ENCODE measurements around the gene SERPINA3. TPM values are rescaled to one million over a fixed set of nuclear protein-coding genes. Genes with fewer than 3 reads are reported as not detected.
"Not testable (repeated sequence)": the region's sequence is repeated elsewhere in the genome, so short reads cannot be mapped to it uniquely, and the experiment has no call there.

Gene SERPINA3
- total RNA-seq, 4 donors from 2014 or later = 111 to 209 (median 125) TPM

GRCh38 chr14:94575730-94576585, 36.2 kb upstream of the SERPINA3 start:
- ATAC-seq (ENCODE audit: low FRiP score) = no peak
- DNase-seq (ENCODE audit: low spot score) = peak; percentile 9
- no peak for TF ChIP-seq CTCF (IDR thresholded peaks at IDR 0.05)

DNA sequence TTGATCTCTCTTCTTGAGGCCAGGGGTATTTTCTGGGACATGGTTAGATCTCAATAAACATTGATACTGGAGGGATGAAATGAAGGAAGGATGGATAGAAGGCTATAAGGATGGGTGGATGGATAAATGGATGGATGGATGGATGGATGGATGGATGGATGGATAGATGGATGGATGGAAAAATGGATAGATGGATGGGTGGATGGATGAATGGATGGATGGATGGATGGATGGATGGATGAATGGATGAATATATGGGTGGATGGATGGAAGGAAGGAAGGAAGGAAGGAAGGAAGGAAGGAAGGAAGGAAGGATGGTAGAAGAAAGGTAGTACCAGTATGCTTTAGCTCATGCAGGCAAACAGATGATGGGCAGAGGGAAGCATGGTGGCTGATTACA, 34.7 kb upstream of the SERPINA3 start:
- not testable (repeated sequence) for DNase-seq (ENCODE audit: low spot score); ATAC-seq (ENCODE audit: low FRiP score)

- ATAC-seq (ENCODE audit: low FRiP score) (no peak), DNase-seq (ENCODE audit: low spot score) (no peak)
- TF ChIP-seq CTCF (IDR thresholded peaks at IDR 0.05) = no peak
These were observed 33.5 kb upstream of the SERPINA3 start for GRCh38 chr14:94578712-94579111.

DNA sequence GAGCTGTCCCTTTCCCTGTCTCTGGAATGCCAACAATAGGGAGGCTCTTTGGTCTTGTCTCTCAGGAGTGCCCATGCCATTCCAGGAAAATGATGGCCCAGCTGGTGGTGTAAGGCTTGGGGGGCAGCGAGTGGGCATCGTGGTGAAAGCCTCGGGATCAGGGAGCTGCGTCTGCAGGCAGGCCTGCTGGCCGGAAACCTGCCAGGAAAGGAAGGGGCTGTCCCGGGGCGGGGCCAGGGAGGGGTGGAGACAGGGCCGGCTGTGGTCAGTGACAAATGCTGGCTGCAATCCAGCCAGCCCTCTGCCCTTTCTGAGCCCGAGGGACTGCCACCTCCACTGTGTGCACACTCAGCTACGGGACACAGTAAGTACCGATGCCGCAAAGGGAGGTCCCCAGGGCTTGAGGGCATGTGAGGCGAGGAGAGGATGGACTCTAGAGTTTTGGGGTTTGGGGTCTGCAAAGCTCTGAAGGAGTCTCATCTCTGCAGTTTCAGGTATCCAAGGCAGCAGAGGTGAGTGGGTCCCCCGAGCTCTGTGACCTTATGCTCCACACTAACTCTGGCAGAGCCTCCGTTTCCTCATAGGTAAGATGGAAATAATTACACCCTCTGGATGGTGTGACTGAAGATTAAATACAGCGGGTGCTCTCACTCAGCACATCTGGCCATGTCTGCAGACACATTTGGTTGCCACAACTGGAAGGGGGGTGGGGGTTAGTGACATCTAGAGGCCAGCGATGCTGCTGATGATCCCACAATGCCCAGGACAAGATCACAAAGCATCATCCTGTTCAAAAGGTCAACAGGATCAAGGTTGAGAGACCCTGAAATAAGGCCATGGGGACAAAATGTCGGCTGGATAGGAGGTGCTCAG, 30.8 kb upstream of the SERPINA3 start, which contains the start of gene SERPINA5:
Gene SERPINA5 (plus strand): TSS at position 300 of the 873 bp plus-strand sequence. CDS start 5,937 bp downstream, outside the sequence.
- DNase-seq (ENCODE audit: low spot score) (no peak), ATAC-seq (ENCODE audit: low FRiP score) (no peak)
- TF ChIP-seq CTCF (IDR thresholded peaks at IDR 0.05) = no peak

DNA sequence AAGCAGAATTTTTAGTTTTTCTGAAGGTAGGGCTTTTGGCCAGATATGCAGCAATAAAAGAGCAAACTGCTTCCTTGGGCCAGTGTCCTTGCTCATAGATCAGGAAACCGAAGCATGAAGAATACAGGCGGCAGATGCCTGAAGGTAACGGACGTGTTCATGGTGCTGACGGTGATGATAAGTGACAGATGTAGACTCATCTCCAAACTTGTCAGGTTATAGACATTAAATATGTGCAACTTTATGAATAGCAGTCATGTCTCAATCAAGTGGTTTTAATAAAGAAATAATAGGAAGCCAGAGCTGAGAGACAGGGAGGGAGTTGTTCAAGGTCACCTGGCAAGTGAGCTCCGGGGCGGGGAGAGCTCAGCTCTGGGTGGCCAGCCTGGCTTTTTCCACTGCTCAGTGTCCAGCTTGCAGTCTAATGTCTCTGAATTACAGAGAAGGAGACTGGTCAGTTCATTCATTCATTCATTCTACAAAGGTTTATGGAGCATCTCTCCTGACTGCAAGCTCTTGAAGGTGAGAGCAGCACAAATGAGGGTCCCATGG, 29.9 kb upstream of the SERPINA3 start:
- no peak for TF ChIP-seq CTCF (IDR thresholded peaks at IDR 0.05)
- DNase-seq (ENCODE audit: low spot score) = no peak
- ATAC-seq (ENCODE audit: low FRiP score) = no peak

DNA sequence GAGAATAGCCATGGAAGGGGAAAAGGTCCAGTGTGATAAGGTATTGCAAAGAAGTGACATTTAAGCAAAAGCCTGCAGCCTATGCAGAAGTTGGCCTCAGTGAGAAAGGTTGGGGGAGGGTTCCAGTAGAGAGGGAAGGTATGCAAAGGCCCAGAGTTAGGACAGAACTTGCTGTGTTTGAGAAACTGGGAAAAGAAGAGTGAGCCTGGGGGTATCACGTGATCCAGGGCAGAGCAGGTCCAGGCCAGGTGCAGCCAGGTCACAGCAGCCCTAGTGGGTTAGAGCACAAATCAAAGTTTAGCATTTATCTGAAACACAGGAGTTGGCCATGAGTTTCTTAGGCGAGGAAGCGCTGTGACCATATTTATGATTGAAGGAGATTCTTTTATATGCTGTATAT, 29.3 kb upstream of the SERPINA3 start:
- DNase-seq (ENCODE audit: low spot score) (no peak), ATAC-seq (ENCODE audit: low FRiP score) (no peak)
- no peak for TF ChIP-seq CTCF (IDR thresholded peaks at IDR 0.05)

DNA sequence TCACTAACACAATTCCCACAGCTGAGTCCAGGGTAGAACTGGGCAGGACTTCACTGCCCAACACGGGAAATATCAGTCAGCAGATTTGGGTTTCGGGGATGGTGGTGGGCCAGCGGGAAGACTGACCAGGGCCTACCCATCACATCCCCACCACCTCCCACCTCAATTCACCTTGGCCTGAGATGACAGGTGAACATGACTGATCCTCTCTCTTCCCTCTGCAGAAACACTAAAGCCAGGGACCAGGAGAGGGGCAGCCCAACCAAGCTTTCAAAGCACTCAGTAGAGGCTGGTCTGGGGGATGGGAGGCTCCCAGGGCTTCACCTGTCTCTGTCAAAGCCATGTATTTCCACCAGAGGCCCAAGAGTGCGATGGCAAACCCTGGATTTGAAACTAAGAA, 28.6 kb upstream of the SERPINA3 start:
- no peak for TF ChIP-seq CTCF (IDR thresholded peaks at IDR 0.05)
- DNase-seq (ENCODE audit: low spot score) (no peak), ATAC-seq (ENCODE audit: low FRiP score) (no peak)
